ENCODE measurements around the gene ACOT12.

DNA sequence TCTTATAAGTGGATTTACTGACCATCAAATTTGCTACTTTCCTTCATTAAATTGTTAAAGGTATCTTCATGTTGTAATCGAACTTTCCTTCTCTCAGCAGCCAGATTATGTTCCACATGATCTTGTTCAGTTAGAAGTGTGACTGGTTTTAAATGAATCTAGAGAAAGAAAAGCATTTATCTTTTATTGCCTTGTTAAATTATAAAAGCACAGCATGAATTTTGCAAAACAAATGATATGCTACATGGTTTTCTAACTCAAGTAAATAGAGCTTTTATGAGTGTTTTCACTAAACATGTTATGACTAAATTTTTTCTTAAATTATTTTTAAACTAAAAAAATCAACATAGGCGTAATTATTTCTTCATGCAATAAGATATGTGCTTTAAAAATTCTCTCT lies 34.1 kb downstream of the ACOT12 start:
- TF ChIP-seq, protein P1, sequence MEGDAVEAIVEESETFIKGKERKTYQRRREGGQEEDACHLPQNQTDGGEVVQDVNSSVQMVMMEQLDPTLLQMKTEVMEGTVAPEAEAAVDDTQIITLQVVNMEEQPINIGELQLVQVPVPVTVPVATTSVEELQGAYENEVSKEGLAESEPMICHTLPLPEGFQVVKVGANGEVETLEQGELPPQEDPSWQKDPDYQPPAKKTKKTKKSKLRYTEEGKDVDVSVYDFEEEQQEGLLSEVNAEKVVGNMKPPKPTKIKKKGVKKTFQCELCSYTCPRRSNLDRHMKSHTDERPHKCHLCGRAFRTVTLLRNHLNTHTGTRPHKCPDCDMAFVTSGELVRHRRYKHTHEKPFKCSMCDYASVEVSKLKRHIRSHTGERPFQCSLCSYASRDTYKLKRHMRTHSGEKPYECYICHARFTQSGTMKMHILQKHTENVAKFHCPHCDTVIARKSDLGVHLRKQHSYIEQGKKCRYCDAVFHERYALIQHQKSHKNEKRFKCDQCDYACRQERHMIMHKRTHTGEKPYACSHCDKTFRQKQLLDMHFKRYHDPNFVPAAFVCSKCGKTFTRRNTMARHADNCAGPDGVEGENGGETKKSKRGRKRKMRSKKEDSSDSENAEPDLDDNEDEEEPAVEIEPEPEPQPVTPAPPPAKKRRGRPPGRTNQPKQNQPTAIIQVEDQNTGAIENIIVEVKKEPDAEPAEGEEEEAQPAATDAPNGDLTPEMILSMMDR (IDR thresholded peaks at IDR 0.05) = no peak
- no peak for TF ChIP-seq POLR2A (IDR thresholded peaks at IDR 0.05)

All from thyroid gland (tissue), 4 donors.